A673 (cell line): ENCODE results near the gene RALGAPA2. TPM values are rescaled to one million over a fixed set of nuclear protein-coding genes. Genes with fewer than 3 reads are reported as not detected.

Experiments
- BruUV-seq: library from RNA; stranded (reverse); fragments of 400-500 nt; replicated peaks from 2 replicates; lab custom pipeline; 2021; lab: Mats Ljungman, UMichigan
- CTCF ChIA-PET: fragments of 300-600 bp; sonication (Branson Sonifier 250); formaldehyde crosslinking; loops from one replicate; lab custom pipeline; 2022; ENCODE audit warnings: antibody characterized with exemption; lab: Charles Lee
- POLR2A ChIA-PET: fragments of 300-600 bp; sonication (Branson Sonifier 250); formaldehyde crosslinking; loops from one replicate; lab custom pipeline; 2022; ENCODE audit warnings: antibody characterized with exemption; ENCODE audit not compliant: low non-redundant PET; lab: Charles Lee
- DNase-seq: peaks from one replicate; pipeline ENCODE4 v3.0.0-alpha.2; 2015; ENCODE audit warnings: low spot score
- H3K27ac ChIP-seq: fragments of 200-600 bp; sonication (generic); 2 replicates; pipeline ENCODE4 v1.5.1; 2016; ENCODE audit warnings: mixed run types, low read depth, mild to moderate bottlenecking, mixed read lengths, antibody characterized with exemption, low read length; ENCODE audit not compliant: poor library complexity, severe bottlenecking
- H3K27me3 ChIP-seq: fragments of 200-600 bp; sonication (generic); replicated peaks from 2 replicates; pipeline ENCODE4 v1.6.1; 2017; ENCODE audit warnings: mixed run types, low read depth, mild to moderate bottlenecking, mixed read lengths, antibody characterized with exemption, low read length; ENCODE audit not compliant: insufficient read depth, poor library complexity
- H3K36me3 ChIP-seq: fragments of 200-600 bp; sonication (generic); 2 replicates; pipeline ENCODE4 v1.6.1; 2016; ENCODE audit warnings: mixed run types, mild to moderate bottlenecking, mixed read lengths, antibody characterized with exemption, low read length; ENCODE audit not compliant: insufficient read depth, poor library complexity, severe bottlenecking
- H3K4me1 ChIP-seq: fragments of 200-600 bp; sonication (generic); 2 replicates; pipeline ENCODE4 v1.6.1; 2017; ENCODE audit warnings: mixed run types, mild to moderate bottlenecking, mixed read lengths, antibody characterized with exemption, low read length; ENCODE audit not compliant: insufficient read depth, poor library complexity, severe bottlenecking
- H3K4me3 ChIP-seq: fragments of 200-600 bp; sonication (generic); 2 replicates; pipeline ENCODE4 v1.5.1; 2016; ENCODE audit warnings: low read depth, mixed run types, mild to moderate bottlenecking, mixed read lengths, low read length; ENCODE audit not compliant: poor library complexity, severe bottlenecking
- H3K9me3 ChIP-seq: fragments of 200-600 bp; sonication (generic); 2 replicates; pipeline ENCODE4 v1.6.1; 2016; ENCODE audit warnings: mixed run types, low read depth, mild to moderate bottlenecking, mixed read lengths, antibody characterized with exemption, low read length; ENCODE audit not compliant: poor library complexity, severe bottlenecking
- EZH2 ChIP-seq: fragments of 200-600 bp; sonication (generic); IDR thresholded peaks from 2 replicates; pipeline ENCODE4 v1.6.1; 2017; ENCODE audit warnings: borderline replicate concordance, low read depth, mild to moderate bottlenecking, mixed read lengths, antibody characterized with exemption, low read length; ENCODE audit not compliant: poor library complexity, severe bottlenecking
- intact Hi-C: fragments of 100-400 bp; cut with micrococcal nuclease; formaldehyde crosslinking; loops from one replicate; pipeline ENCODE4 v1.10.0; 2022; ENCODE audit not compliant: unreplicated experiment
- total RNA-seq: library from RNA; stranded (reverse); gene quantifications from 2 replicates; pipeline ENCODE4 v1.2.3, GENCODE V29; 2021
- TF ChIP-seq, protein P1 (sequence below): fragments of 300-800, 200-600 bp; sonication (generic); conservative IDR thresholded peaks from 2 replicates; pipeline ENCODE4 v1.5.1; 2017; ENCODE audit warnings: low read depth, mild to moderate bottlenecking, antibody characterized with exemption, low read length, moderate library complexity, mixed read lengths

RALGAPA2 gene
- total RNA-seq, 1 experiment from 2014 or later = 32.4 TPM

DNA sequence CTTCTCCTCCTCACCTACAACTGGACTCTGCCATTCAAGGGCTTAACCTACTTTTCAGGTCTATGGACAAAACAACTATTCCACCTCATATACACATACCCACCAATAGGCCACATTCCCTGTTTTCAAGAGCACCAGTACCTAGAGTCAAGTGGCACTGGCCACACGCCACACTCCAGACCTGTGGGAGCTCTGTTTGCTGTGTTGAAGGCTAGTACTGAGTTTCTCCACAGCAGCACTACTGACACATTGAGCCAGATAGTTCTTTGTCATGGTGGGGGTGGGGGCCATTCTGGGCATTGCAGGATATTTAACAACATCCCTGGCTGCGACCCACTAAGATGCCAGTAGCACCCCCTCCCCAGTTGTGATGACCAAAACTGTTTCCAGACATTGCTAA, 84.1 kb downstream of the RALGAPA2 start:
- Histone ChIP-seq H3K27me3 (no peaks in the 10 kb centered on the region), H3K4me3 (no peak overlapping the region), H3K9me3 (no peaks in the 10 kb centered on the region), H3K36me3 (no peaks in the 10 kb centered on the region), H3K4me1 (no peaks in the 10 kb centered on the region), H3K27ac (no peak overlapping the region)
- intact Hi-C loops = no loop called here
- CTCF ChIA-PET = no interaction called here
- no TSS peak for BruUV-seq
- no peak for DNase-seq
- TF ChIP-seq, protein P1, sequence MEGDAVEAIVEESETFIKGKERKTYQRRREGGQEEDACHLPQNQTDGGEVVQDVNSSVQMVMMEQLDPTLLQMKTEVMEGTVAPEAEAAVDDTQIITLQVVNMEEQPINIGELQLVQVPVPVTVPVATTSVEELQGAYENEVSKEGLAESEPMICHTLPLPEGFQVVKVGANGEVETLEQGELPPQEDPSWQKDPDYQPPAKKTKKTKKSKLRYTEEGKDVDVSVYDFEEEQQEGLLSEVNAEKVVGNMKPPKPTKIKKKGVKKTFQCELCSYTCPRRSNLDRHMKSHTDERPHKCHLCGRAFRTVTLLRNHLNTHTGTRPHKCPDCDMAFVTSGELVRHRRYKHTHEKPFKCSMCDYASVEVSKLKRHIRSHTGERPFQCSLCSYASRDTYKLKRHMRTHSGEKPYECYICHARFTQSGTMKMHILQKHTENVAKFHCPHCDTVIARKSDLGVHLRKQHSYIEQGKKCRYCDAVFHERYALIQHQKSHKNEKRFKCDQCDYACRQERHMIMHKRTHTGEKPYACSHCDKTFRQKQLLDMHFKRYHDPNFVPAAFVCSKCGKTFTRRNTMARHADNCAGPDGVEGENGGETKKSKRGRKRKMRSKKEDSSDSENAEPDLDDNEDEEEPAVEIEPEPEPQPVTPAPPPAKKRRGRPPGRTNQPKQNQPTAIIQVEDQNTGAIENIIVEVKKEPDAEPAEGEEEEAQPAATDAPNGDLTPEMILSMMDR = no peak
- TF ChIP-seq EZH2 = no peak
- POLR2A ChIA-PET = no interaction called here

DNA sequence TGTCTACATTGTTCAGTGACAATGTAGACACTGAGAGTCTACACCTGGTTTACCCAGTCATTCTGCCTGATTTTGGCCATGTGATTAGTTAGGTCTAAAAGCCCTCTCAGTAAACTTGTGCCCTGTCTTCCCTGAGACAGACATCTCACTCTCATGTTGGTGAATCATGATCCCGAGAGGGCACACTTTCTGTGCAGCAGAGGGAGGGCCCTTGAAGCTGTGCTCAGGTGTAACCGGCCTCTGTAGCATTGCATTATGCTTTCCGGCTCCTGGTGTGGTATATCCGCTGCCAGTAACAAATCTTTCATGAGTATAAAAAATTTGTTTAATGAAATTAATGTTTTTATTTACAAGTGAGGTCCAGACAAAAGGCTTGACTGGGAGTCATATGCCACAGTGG, 85.0 kb downstream of the RALGAPA2 start:
- POLR2A ChIA-PET = no interaction called here
- Histone ChIP-seq H3K9me3 (no peaks in the 10 kb centered on the region), H3K4me1 (no peaks in the 10 kb centered on the region), H3K27me3 (no peaks in the 10 kb centered on the region), H3K27ac (no peak overlapping the region), H3K4me3 (no peak overlapping the region), H3K36me3 (no peaks in the 10 kb centered on the region)
- intact Hi-C loops = no loop called here
- no peak for DNase-seq
- BruUV-seq = no TSS peak
- CTCF ChIA-PET = no interaction called here
- no peak for TF ChIP-seq EZH2
- TF ChIP-seq, protein P1 = no peak

DNA sequence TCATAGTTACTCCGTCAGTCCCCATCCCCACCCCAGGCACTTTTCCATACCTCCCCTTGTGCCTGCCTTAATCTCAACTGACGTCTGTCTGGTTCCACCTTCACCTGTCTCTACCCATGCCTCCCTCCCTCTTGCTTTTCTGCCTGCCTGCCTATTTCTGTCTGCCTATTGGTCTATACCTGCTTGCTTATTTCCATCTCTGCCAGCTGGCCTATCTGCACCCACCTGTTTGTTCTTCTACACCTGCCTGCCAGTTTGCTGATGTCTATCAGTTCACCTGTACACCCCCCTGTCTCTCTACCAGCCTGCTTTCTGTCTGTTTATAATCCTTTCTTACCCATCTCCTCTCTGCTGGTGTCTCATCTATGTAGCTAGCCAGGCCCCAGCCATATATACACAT, 87.5 kb downstream of the RALGAPA2 start:
- POLR2A ChIA-PET = no interaction called here
- CTCF ChIA-PET = no interaction called here
- no peak for DNase-seq
- Histone ChIP-seq H3K4me1 (no peaks in the 10 kb centered on the region), H3K4me3 (no peak overlapping the region), H3K27me3 (no peaks in the 10 kb centered on the region), H3K27ac (no peak overlapping the region), H3K9me3 (no peaks in the 10 kb centered on the region), H3K36me3 (no peaks in the 10 kb centered on the region)
- TF ChIP-seq EZH2 = no peak
- TF ChIP-seq, protein P1 = no peak
- no TSS peak for BruUV-seq
- intact Hi-C loops = no loop called here
